Esophagus (tissue), 2 donors: ENCODE results near the gene NES. TPM values are rescaled to one million over a fixed set of nuclear protein-coding genes. Genes with fewer than 3 reads are reported as not detected.

Experiments
- H3K27ac ChIP-seq, 2 donors: one replicate each; pipeline ENCODE4 v1.5.1; 2013; ENCODE audit warnings: low read depth in 2 of 2, mild to moderate bottlenecking in 2 of 2, inconsistent platforms in 1 of 2, low read length in 1 of 2, moderate library complexity in 1 of 2
- H3K27me3 ChIP-seq, 2 donors: one replicate each; pipeline ENCODE4 v1.6.1; 2013; ENCODE audit warnings: low read length in 2 of 2, control low read depth in 1 of 2, mild to moderate bottlenecking in 1 of 2; ENCODE audit not compliant: insufficient read depth in 2 of 2, control insufficient read depth in 1 of 2
- H3K36me3 ChIP-seq, 2 donors: one replicate each; pipeline ENCODE4 v1.6.1; 2013; ENCODE audit warnings: low read length in 1 of 2; ENCODE audit not compliant: control insufficient read depth in 2 of 2, insufficient read depth in 2 of 2
- H3K4me1 ChIP-seq, 2 donors: one replicate each; pipeline ENCODE4 v1.6.1; 2013; ENCODE audit warnings: low read length in 1 of 2; ENCODE audit not compliant: control insufficient read depth in 2 of 2, insufficient read depth in 2 of 2
- H3K4me3 ChIP-seq, 2 donors: one replicate each; pipeline ENCODE4 v1.5.1; 2013; ENCODE audit warnings: low read length in 2 of 2, mild to moderate bottlenecking in 2 of 2, low read depth in 1 of 2, moderate library complexity in 1 of 2
- H3K9me3 ChIP-seq, 2 donors: one replicate each; pipeline ENCODE4 v1.6.1; 2013; ENCODE audit warnings: mild to moderate bottlenecking in 2 of 2, low read depth in 1 of 2, low read length in 1 of 2, moderate library complexity in 1 of 2; ENCODE audit not compliant: control insufficient read depth in 2 of 2, insufficient read depth in 1 of 2
- WGBS, 2 donors: extraction: QIAGEN DNeasy Blood & Tissue Kit; methylation state at CpG; one replicate each; pipeline ENCODE4 v1.1.7; 2013; 5-methylcytosine and 5-hydroxymethylcytosine counted together
- polyA plus RNA-seq, 2 donors: library from polyadenylated mRNA; stranded (reverse); fragments of 200-250 nt; gene quantifications; one replicate each; pipeline ENCODE4 v1.2.3, GENCODE V29; 2013
- donor health status: healthy with polysubstance abuse.
- donor health status: Bipolar disorder and iron deficiency.

NES gene
- polyA plus RNA-seq, 2 donors, result 2.4 to 3.0 TPM

- Histone ChIP-seq H3K27ac (peak overlapping the region; percentile 38 to 86), H3K4me3 (no peak overlapping the region), H3K9me3 (no peaks in the 10 kb centered on the region), H3K36me3 (no peaks in the 10 kb centered on the region), H3K27me3 (no peaks in the 10 kb centered on the region), H3K4me1 (peaks cover 10 to 36% of the 10 kb centered on the region in 2 donors)
- WGBS, 2 donors, result 29 to 41% methylated on average over 9 to 11 of the region's 11 CpGs
Observed at GRCh38 chr1:156709757-156710489, 32.7 kb upstream of the NES start.

- 45 to 54% methylated on average over 4 of the region's 4 CpGs for WGBS, 2 donors
- Histone ChIP-seq H3K4me3 (no peak overlapping the region), H3K9me3 (no peaks in the 10 kb centered on the region), H3K4me1 (peaks cover 10 to 42% of the 10 kb centered on the region in 2 donors), H3K27me3 (no peaks in the 10 kb centered on the region), H3K27ac (peak overlapping the region; percentile 38 to 86), H3K36me3 (no peaks in the 10 kb centered on the region)
Observed at GRCh38 chr1:156709031-156709430, 31.8 kb upstream of the NES start.

GRCh38 chr1:156708218-156708661 is 31.0 kb upstream of the NES start:
- no peaks in the 10 kb centered on the region for H3K9me3 ChIP-seq

GRCh38 chr1:156707417-156708217 is 30.4 kb upstream of the NES start:
- Histone ChIP-seq H3K4me3 (no peak overlapping the region), H3K9me3 (no peaks in the 10 kb centered on the region), H3K36me3 (no peaks in the 10 kb centered on the region), H3K27me3 (no peaks in the 10 kb centered on the region), H3K27ac (peak overlapping the region; percentile 65 to 87), H3K4me1 (peaks cover 10 to 47% of the 10 kb centered on the region in 2 donors)
- WGBS, 2 donors, result 48 to 51% methylated on average over 8 of the region's 8 CpGs

More at GRCh38 chr1:156708218-156708661, 31.0 kb upstream of the NES start:
- Histone ChIP-seq H3K4me3 (no peak overlapping the region), H3K36me3 (no peaks in the 10 kb centered on the region), H3K27ac (peak overlapping the region; percentile 16 to 50), H3K4me1 (peaks cover 10 to 47% of the 10 kb centered on the region in 2 donors), H3K27me3 (no peaks in the 10 kb centered on the region)
- 38 to 56% methylated on average over 4 of the region's 4 CpGs for WGBS, 2 donors

GRCh38 chr1:156706657-156707416 is 29.6 kb upstream of the NES start:
- WGBS, 2 donors, result 4 to 5% methylated on average over 28 to 29 of the region's 29 CpGs
- Histone ChIP-seq H3K36me3 (no peaks in the 10 kb centered on the region), H3K9me3 (no peaks in the 10 kb centered on the region), H3K27me3 (no peaks in the 10 kb centered on the region), H3K27ac (peak overlapping the region; percentile 65 to 87), H3K4me3 (peak overlapping the region; percentile 52 to 61), H3K4me1 (peaks cover 10 to 41% of the 10 kb centered on the region in 2 donors)

- Histone ChIP-seq H3K9me3 (no peaks in the 10 kb centered on the region), H3K4me1 (peaks cover 14 to 41% of the 10 kb centered on the region in 2 donors), H3K36me3 (peaks cover 0 to under 1% of the 10 kb centered on the region in 2 donors), H3K27ac (peak overlapping the region; percentile 65 to 87), H3K4me3 (peak overlapping the region; percentile 52 to 61), H3K27me3 (no peaks in the 10 kb centered on the region)
- WGBS, 2 donors, result 2% methylated on average over 44 to 45 of the region's 45 CpGs
Observed at GRCh38 chr1:156705918-156706656, 28.9 kb upstream of the NES start.

- Histone ChIP-seq H3K27me3 (no peaks in the 10 kb centered on the region), H3K4me1 (peaks cover 16 to 41% of the 10 kb centered on the region in 2 donors), H3K9me3 (no peaks in the 10 kb centered on the region), H3K36me3 (peaks cover 0 to 6% of the 10 kb centered on the region in 2 donors), H3K4me3 (peak within 1 kb of the TSS; percentile 52 to 61), H3K27ac (peak within 1 kb of the TSS; percentile 65 to 87)
- WGBS, 2 donors, result 0 to 1% methylated on average over 42 of the region's 42 CpGs
Observed at GRCh38 chr1:156705321-156705917, 28.2 kb upstream of the NES start, which contains the start of gene CRABP2. Gene CRABP2 (minus strand): TSS chr1:156705583. CDS start chr1:156705446, 137 bp downstream.

GRCh38 chr1:156704930-156705320 is 27.7 kb upstream of the NES start:
- H3K9me3 ChIP-seq, result no peaks in the 10 kb centered on the region
- 0 to 2% methylated on average over 24 to 29 of the region's 29 CpGs for WGBS, 2 donors
- peaks cover 13 to 36% of the 10 kb centered on the region in 2 donors for H3K4me1 ChIP-seq
- no peaks in the 10 kb centered on the region for H3K27me3 ChIP-seq
- H3K4me3 ChIP-seq, result peak overlapping the region; percentile 52 to 61
- H3K36me3 ChIP-seq, result peaks cover 0 to 10% of the 10 kb centered on the region in 2 donors
- H3K27ac ChIP-seq, result peak overlapping the region; percentile 65 to 87
